H9 (cell line): ENCODE data around the gene SCP2. TPM values are rescaled to one million over a fixed set of nuclear protein-coding genes. Genes with fewer than 3 reads are reported as not detected.

Experiments
- DNase-seq: peaks from one replicate; pipeline ENCODE4 v3.0.0-alpha.2; 2017
- H2AFZ ChIP-seq: one replicate; pipeline ENCODE4 v1.6.1; 2013; ENCODE audit warnings: mild to moderate bottlenecking, low read length, control low read depth, moderate library complexity
- H2AK5ac ChIP-seq: 2 replicates; pipeline ENCODE4 v1.6.1; 2013; ENCODE audit warnings: low read length, control low read depth, mixed read lengths; ENCODE audit not compliant: insufficient read length
- H2BK120ac ChIP-seq: one replicate; pipeline ENCODE4 v1.6.1; 2013; ENCODE audit warnings: low read depth, mild to moderate bottlenecking, low read length, control low read depth, inconsistent platforms; ENCODE audit not compliant: poor library complexity, severe bottlenecking
- H2BK12ac ChIP-seq: 2 replicates; pipeline ENCODE4 v1.6.1; 2013; ENCODE audit warnings: low read length, control low read depth, mixed read lengths, low read depth; ENCODE audit not compliant: insufficient read length
- H2BK15ac ChIP-seq: 2 replicates; pipeline ENCODE4 v1.6.1; 2013; ENCODE audit warnings: low read depth, low read length, control low read depth
- H2BK20ac ChIP-seq: one replicate; pipeline ENCODE4 v1.6.1; 2013; ENCODE audit warnings: low read depth, mild to moderate bottlenecking, low read length, control low read depth, inconsistent platforms; ENCODE audit not compliant: poor library complexity, severe bottlenecking
- H2BK5ac ChIP-seq: 2 replicates; pipeline ENCODE4 v1.6.1; 2013; ENCODE audit warnings: low read length, control low read depth, mixed read lengths; ENCODE audit not compliant: insufficient read length
- H3K14ac ChIP-seq: 2 replicates; pipeline ENCODE4 v1.6.1; 2013; ENCODE audit warnings: low read length, control low read depth; ENCODE audit not compliant: insufficient read depth
- H3K18ac ChIP-seq: 2 replicates; pipeline ENCODE4 v1.6.1; 2013; ENCODE audit warnings: low read depth, mild to moderate bottlenecking, mixed read lengths, low read length, control low read depth; ENCODE audit not compliant: insufficient read length
- H3K23ac ChIP-seq: 2 replicates; pipeline ENCODE4 v1.6.1; 2013; ENCODE audit warnings: low read length, control low read depth, mixed read lengths, low read depth; ENCODE audit not compliant: insufficient read length
- H3K23me2 ChIP-seq: 2 replicates; pipeline ENCODE4 v1.6.1; 2013; ENCODE audit warnings: low read depth, mild to moderate bottlenecking, mixed read lengths, low read length, control low read depth; ENCODE audit not compliant: insufficient read length, poor library complexity, severe bottlenecking
- H3K27ac ChIP-seq: 2 replicates; pipeline ENCODE4 v1.5.1; 2013; ENCODE audit warnings: low read length, control low read depth, mixed read lengths, low read depth; ENCODE audit not compliant: insufficient read length
- H3K27me3 ChIP-seq: 2 replicates; pipeline ENCODE4 v1.6.1; 2013; ENCODE audit warnings: low read length, control low read depth, inconsistent platforms; ENCODE audit not compliant: insufficient read depth
- H3K4ac ChIP-seq: 2 replicates; pipeline ENCODE4 v1.6.1; 2013; ENCODE audit warnings: low read depth, mild to moderate bottlenecking, control low read depth, inconsistent platforms, low read length, moderate library complexity
- H3K4me1 ChIP-seq: 2 replicates; pipeline ENCODE4 v1.6.1; 2013; ENCODE audit warnings: low read length, control low read depth, inconsistent platforms; ENCODE audit not compliant: insufficient read depth
- H3K4me2 ChIP-seq: 2 replicates; pipeline ENCODE4 v1.6.1; 2013; ENCODE audit warnings: low read length, control low read depth, mixed read lengths; ENCODE audit not compliant: insufficient read length, insufficient read depth
- H3K56ac ChIP-seq: 2 replicates; pipeline ENCODE4 v1.6.1; 2013; ENCODE audit warnings: low read depth, mild to moderate bottlenecking, mixed read lengths, low read length, control low read depth; ENCODE audit not compliant: insufficient read length
- H3K79me1 ChIP-seq: 2 replicates; pipeline ENCODE4 v1.6.1; 2013; ENCODE audit warnings: low read depth, mild to moderate bottlenecking, moderate library complexity, low read length, control low read depth, inconsistent platforms; ENCODE audit not compliant: insufficient read depth, poor library complexity, severe bottlenecking
- H3K79me2 ChIP-seq: 2 replicates; pipeline ENCODE4 v1.6.1; 2013; ENCODE audit warnings: low read length, control low read depth, inconsistent platforms; ENCODE audit not compliant: insufficient read depth
- H3K9ac ChIP-seq: 2 replicates; pipeline ENCODE4 v1.6.1; 2013; ENCODE audit warnings: low read length, control low read depth, mixed read lengths; ENCODE audit not compliant: insufficient read length; ENCODE audit errors: extremely low read depth
- H3K9me3 ChIP-seq: one replicate; pipeline ENCODE4 v1.6.1; 2013; ENCODE audit warnings: low read depth, low read length, inconsistent platforms; ENCODE audit not compliant: control insufficient read depth
- H3T11ph ChIP-seq: one replicate; pipeline ENCODE4 v1.6.1; 2013; ENCODE audit warnings: mild to moderate bottlenecking, low read length, control low read depth, inconsistent platforms
- H4K20me1 ChIP-seq: one replicate; pipeline ENCODE4 v1.6.1; 2013; ENCODE audit not compliant: control insufficient read depth, insufficient read length, insufficient read depth
- H4K5ac ChIP-seq: 2 replicates; pipeline ENCODE4 v1.6.1; 2013; ENCODE audit warnings: low read depth, mild to moderate bottlenecking, mixed read lengths, low read length, control low read depth; ENCODE audit not compliant: insufficient read length
- H4K8ac ChIP-seq: replicated peaks from 2 replicates; pipeline ENCODE4 v1.6.1; 2013; ENCODE audit warnings: low read length, control low read depth, mixed read lengths, low read depth; ENCODE audit not compliant: insufficient read length
- H4K91ac ChIP-seq: 2 replicates; pipeline ENCODE4 v1.6.1; 2013; ENCODE audit warnings: low read depth, mild to moderate bottlenecking, moderate library complexity, mixed read lengths, low read length, control low read depth; ENCODE audit not compliant: insufficient read length
- H3K27ac Mint-ChIP-seq, 3 experiments: 2 replicates in 2 of 3; 3 replicates in 1 of 3; pipeline ENCODE4 v1.8.0; 2020 to 2021; ENCODE audit warnings: mixed read lengths in 3 of 3, mild to moderate bottlenecking in 1 of 3, moderate library complexity in 1 of 3
- H3K27me3 Mint-ChIP-seq: 2 replicates; pipeline ENCODE4 v1.8.0; 2021; ENCODE audit warnings: low read depth, mild to moderate bottlenecking, moderate library complexity, mixed read lengths
- H3K36me3 Mint-ChIP-seq, 3 experiments: 2 replicates in 2 of 3; 3 replicates in 1 of 3; pipeline ENCODE4 v1.8.0; 2020 to 2021; ENCODE audit warnings: low read depth in 3 of 3, mixed read lengths in 3 of 3; ENCODE audit not compliant: insufficient read depth in 1 of 3
- H3K4me1 Mint-ChIP-seq, 2 experiments: 2 replicates each; pipeline ENCODE4 v1.8.0; 2020; ENCODE audit warnings: mixed read lengths in 2 of 2
- H3K4me3 Mint-ChIP-seq, 2 experiments: 2 replicates in 1 of 2; 3 replicates in 1 of 2; pipeline ENCODE4 v1.8.0; 2020 to 2021; ENCODE audit warnings: mild to moderate bottlenecking in 2 of 2, mixed read lengths in 2 of 2, moderate library complexity in 1 of 2
- H3K9me3 Mint-ChIP-seq, 2 experiments: 2 replicates in 1 of 2; 3 replicates in 1 of 2; pipeline ENCODE4 v1.8.0; 2020; ENCODE audit warnings: mild to moderate bottlenecking in 2 of 2, mixed read lengths in 2 of 2, moderate library complexity in 1 of 2
- CTCF ChIP-seq: fragments of 200-600 bp; sonication (generic); conservative IDR thresholded peaks from 3 replicates; pipeline ENCODE4 v1.8.0; 2021; ENCODE audit warnings: antibody characterized with exemption, mild to moderate bottlenecking
- WGBS: extraction: QIAGEN DNeasy Blood & Tissue Kit; methylation state at CpG from one replicate; pipeline ENCODE4 v1.1.7; 2013; ENCODE audit warnings: missing lambda C conversion rate, low lambda C conversion rate, mixed read lengths; ENCODE audit not compliant: insufficient read length; ENCODE audit errors: extremely low coverage; 5-methylcytosine and 5-hydroxymethylcytosine counted together
- total RNA-seq: library from RNA; stranded (reverse); gene quantifications from 2 replicates; pipeline ENCODE4 v1.2.1, GENCODE V29; 2021

The SCP2 gene
- total RNA-seq, 1 experiment from 2014 or later: 48.8 TPM

- no peak for TF ChIP-seq CTCF
- Histone ChIP-seq H3K27me3 (no peaks in the 10 kb centered on the region), H3K79me1 (no peaks in the 10 kb centered on the region), H3K79me2 (no peaks in the 10 kb centered on the region), H3K9ac (no peak overlapping the region), H3K23ac (no peak overlapping the region), H2AFZ (no peak overlapping the region), H3K14ac (no peak overlapping the region), H3K4ac (no peak overlapping the region), H4K91ac (no peak overlapping the region), H3K4me2 (no peak overlapping the region), H2BK5ac (no peak overlapping the region), H3K27ac (no peak overlapping the region), H4K20me1 (no peaks in the 10 kb centered on the region), H4K5ac (no peak overlapping the region), H3K18ac (no peak overlapping the region), H2BK15ac (no peak overlapping the region), H3T11ph (no peak overlapping the region), H3K9me3 (no peaks in the 10 kb centered on the region), H4K8ac (no peak overlapping the region), H3K4me1 (no peaks in the 10 kb centered on the region), H2BK12ac (no peak overlapping the region), H3K56ac (no peak overlapping the region), H2BK20ac (no peak overlapping the region), H2BK120ac (no peak overlapping the region), H2AK5ac (no peak overlapping the region), H3K23me2 (no peaks in the 10 kb centered on the region)
- no peak for DNase-seq
- Mint-ChIP-seq H3K27me3 (peaks cover 3% of the 10 kb centered on the region), H3K36me3 (no peaks in the 10 kb centered on the region), H3K9me3 (no peaks in the 10 kb centered on the region), H3K4me1 (no peaks in the 10 kb centered on the region; a peak in 2 of 4 replicates), H3K4me3 (no peak overlapping the region), H3K27ac (no peak overlapping the region; a peak in 1 of 7 replicates)
- no CpG with 5 or more reads among the region's 8 CpGs for WGBS
Measured at GRCh38 chr1:53093451-53093754, 166.3 kb downstream of the SCP2 start.
